K562 (cell line): ENCODE measurements around the gene NECAB2. TPM values are rescaled to one million over a fixed set of nuclear protein-coding genes. Genes with fewer than 3 reads are reported as not detected.

Experiments
- ATAC-seq: fragments of 200-7000 bp; cut with Tn5 transposase; 3 replicates; pipeline ENCODE4 v1.9.1; 2020; ENCODE audit warnings: moderate library complexity
- BruUV-seq: library from RNA; stranded (reverse); fragments of 400-500 nt; replicated peaks from 2 replicates; lab custom pipeline; 2021; lab: Mats Ljungman, UMichigan
- CTCF ChIA-PET: fragments of 300-600 bp; formaldehyde crosslinking; extraction: SDS; loops from one replicate; lab custom pipeline; 2021; ENCODE audit warnings: low intra/inter-chr PET ratio; lab: Yijun Ruan, JAX
- POLR2A ChIA-PET: fragments of 300-600, 350-650 bp; sonication (Branson Sonifier 250); formaldehyde crosslinking; extraction: SDS; loops from one replicate; lab custom pipeline; 2021; ENCODE audit warnings: antibody characterized with exemption, inconsistent platforms; lab: Yijun Ruan, JAX
- DNase-seq, 4 experiments: peaks; one replicate each; pipeline versions ENCODE4 v3.0.0 to v3.0.0-alpha.2; 2011 to 2018; ENCODE audit warnings: low spot score in 3 of 4, mixed read lengths in 3 of 4; ENCODE audit errors: extremely low read depth in 1 of 4
- FAIRE-seq: peaks from 2 replicates; lab custom pipeline; 2011; peaks lifted over from hg19 to GRCh38; lab: Jason Lieb, UNC
- H2AFZ ChIP-seq: 2 replicates; pipeline ENCODE4 v1.6.0; 2011; ENCODE audit warnings: low read depth, low read length, control low read depth, inconsistent platforms
- H3K27ac ChIP-seq: fragments of 200-600 bp; 3 replicates; pipeline ENCODE4 v1.8.0; 2011; ENCODE audit warnings: low read depth, mild to moderate bottlenecking, control low read depth, inconsistent platforms, low read length, moderate library complexity, mixed read lengths; ENCODE audit errors: extremely low read depth
- H3K27me3 ChIP-seq, 2 experiments: fragments of 300-600 bp in 1 of 2; 2 replicates in 1 of 2; 3 replicates in 1 of 2; pipeline versions ENCODE4 v1.6.0 to v1.8.0; 2011; ENCODE audit warnings: inconsistent platforms in 2 of 2, low read length in 2 of 2, mild to moderate bottlenecking in 1 of 2, mixed read lengths in 1 of 2, moderate library complexity in 1 of 2; ENCODE audit not compliant: control insufficient read depth in 2 of 2, insufficient read depth in 2 of 2
- H3K36me3 ChIP-seq: fragments of 300-600 bp; 3 replicates; pipeline ENCODE4 v1.8.0; 2011; ENCODE audit warnings: mild to moderate bottlenecking, low read length, inconsistent platforms; ENCODE audit not compliant: control insufficient read depth, insufficient read depth
- H3K4me1 ChIP-seq, 2 experiments: fragments of 200-600 bp in 1 of 2; replicated peaks in 1 of 2; 2 replicates in 1 of 2; 3 replicates in 1 of 2; pipeline versions ENCODE4 v1.5.1 to v1.8.0; 2011; ENCODE audit warnings: inconsistent platforms in 2 of 2, low read length in 2 of 2, mild to moderate bottlenecking in 1 of 2, mixed read lengths in 1 of 2, moderate library complexity in 1 of 2; ENCODE audit not compliant: control insufficient read depth in 2 of 2, insufficient read depth in 2 of 2
- H3K4me2 ChIP-seq: 2 replicates; pipeline ENCODE4 v1.6.1; 2011; ENCODE audit warnings: low read length, control low read depth, inconsistent platforms, mixed read lengths; ENCODE audit not compliant: insufficient read depth
- H3K4me3 ChIP-seq: fragments of 200-600 bp; sonication (generic), shearing (Covaris generic); 2 replicates; pipeline ENCODE4 v1.5.1; 2016; ENCODE audit warnings: control low read depth, inconsistent platforms
- H3K79me2 ChIP-seq: fragments of 200-600 bp; 3 replicates; pipeline ENCODE4 v1.8.0; 2011; ENCODE audit warnings: low read length, inconsistent platforms; ENCODE audit not compliant: control insufficient read depth, insufficient read depth
- H3K9ac ChIP-seq, 2 experiments: 2 replicates each; pipeline versions ENCODE4 v1.6.0 to v1.6.1; 2011; ENCODE audit warnings: low read depth in 2 of 2, low read length in 2 of 2, control low read depth in 1 of 2, inconsistent platforms in 1 of 2, mild to moderate bottlenecking in 1 of 2, mixed read lengths in 1 of 2; ENCODE audit not compliant: insufficient read depth in 1 of 2
- H3K9me1 ChIP-seq: one replicate; pipeline ENCODE4 v1.6.0; 2011; ENCODE audit warnings: inconsistent platforms, mild to moderate bottlenecking, low read length, moderate library complexity; ENCODE audit not compliant: control insufficient read depth, insufficient read depth
- H3K9me3 ChIP-seq: replicated peaks from 2 replicates; pipeline ENCODE4 v1.5.1; 2011; ENCODE audit warnings: low read depth, low read length, inconsistent platforms; ENCODE audit not compliant: control insufficient read depth, insufficient read depth
- H4K20me1 ChIP-seq: replicated peaks from 2 replicates; pipeline ENCODE4 v1.6.1; 2011; ENCODE audit warnings: low read length, inconsistent platforms, mixed read lengths; ENCODE audit not compliant: control insufficient read depth, insufficient read depth
- C11orf30 ChIP-seq: fragments of 450-650 bp; IDR thresholded peaks from 2 replicates; pipeline ENCODE4 v1.6.1; 2016; ENCODE audit warnings: low read depth, mild to moderate bottlenecking
- EZH2 ChIP-seq: IDR thresholded peaks from 2 replicates; pipeline ENCODE4 v1.6.1; 2012; ENCODE audit warnings: low read depth, mild to moderate bottlenecking, inconsistent platforms, low read length, borderline replicate concordance
- HDGF ChIP-seq: fragments of 450-650 bp; IDR thresholded peaks from 2 replicates; pipeline ENCODE4 v1.6.1; 2016
- ILF3 ChIP-seq: fragments of 450-650 bp; IDR thresholded peaks from 2 replicates; pipeline ENCODE4 v1.6.1; 2018; ENCODE audit warnings: antibody characterized with exemption, mild to moderate bottlenecking, moderate library complexity, borderline replicate concordance
- NFE2L1 ChIP-seq: fragments of 450-650 bp; IDR thresholded peaks from 2 replicates; pipeline ENCODE4 v1.6.1; 2016; ENCODE audit warnings: missing genetic modification characterization, low read depth, mild to moderate bottlenecking, missing compliant biosample characterization, moderate library complexity, borderline replicate concordance
- NFIC ChIP-seq: fragments of 450-650 bp; IDR thresholded peaks from 2 replicates; pipeline ENCODE4 v1.6.1; 2017; ENCODE audit warnings: mild to moderate bottlenecking, inconsistent platforms
- PTRF ChIP-seq: fragments of 450-650 bp; IDR thresholded peaks from 2 replicates; pipeline ENCODE4 v1.6.1; 2016; ENCODE audit warnings: mild to moderate bottlenecking, missing genetic modification characterization, missing compliant biosample characterization
- RBM25 ChIP-seq: fragments of 200-400 bp; formaldehyde crosslinking; IDR thresholded peaks from 2 replicates; pipeline ENCODE4 v1.6.1; 2018; ENCODE audit warnings: low read length, low read depth, moderate library complexity; ENCODE audit not compliant: severe bottlenecking
- SIRT6 ChIP-seq: IDR thresholded peaks from one replicate; pipeline ENCODE4 v1.6.1; 2012; ENCODE audit warnings: low read depth, mild to moderate bottlenecking, control low read depth, inconsistent platforms, low read length, moderate library complexity
- SMAD4 ChIP-seq: fragments of 250-450 bp; sonication (Bioruptor Pico); conservative IDR thresholded peaks from 2 replicates; pipeline ENCODE4 v1.8.0; 2021; ENCODE audit warnings: inconsistent platforms, mild to moderate bottlenecking, moderate library complexity
- SMARCE1 ChIP-seq: fragments of 450-650 bp; IDR thresholded peaks from 2 replicates; pipeline ENCODE4 v1.7.1; 2016; ENCODE audit warnings: mild to moderate bottlenecking
- ZNF121 ChIP-seq: sonication (generic); formaldehyde crosslinking; conservative IDR thresholded peaks from 2 replicates; pipeline ENCODE4 v1.8.0; 2022; ENCODE audit warnings: missing genetic modification reagents
- ZNF239 ChIP-seq: fragments of 250-450 bp; sonication (Bioruptor Pico); IDR thresholded peaks from 2 replicates; pipeline ENCODE4 v1.4.0; 2020; ENCODE audit warnings: mild to moderate bottlenecking
- ZNF316 ChIP-seq: fragments of 450-650 bp; IDR thresholded peaks from 2 replicates; pipeline ENCODE4 v1.6.1; 2016
- ZNF347 ChIP-seq: fragments of 450-650 bp; formaldehyde crosslinking; IDR thresholded peaks from 2 replicates; pipeline ENCODE4 v1.4.0; 2020; ENCODE audit warnings: low read depth, mild to moderate bottlenecking, moderate library complexity
- ZNF408 ChIP-seq: fragments of 250-450 bp; sonication (Bioruptor Pico); IDR thresholded peaks from 2 replicates; pipeline ENCODE4 v1.4.0; 2020; ENCODE audit warnings: low read depth, mild to moderate bottlenecking, moderate library complexity
- WGBS: fragments of 100-300 bp; shearing (Covaris generic); methylation state at CpG from one replicate; pipeline ENCODE4 v1.1.6; 2016; ENCODE audit warnings: low coverage, mixed read lengths; ENCODE audit not compliant: insufficient coverage; ENCODE audit errors: missing lambda C conversion rate; 5-methylcytosine and 5-hydroxymethylcytosine counted together
- in situ Hi-C: fragments of 300-500 bp; cut with MboI; formaldehyde crosslinking; loops from 4 replicates; pipeline ENCODE4 v1.15.0; 2018; ENCODE audit warnings: inconsistent platforms, mixed read lengths
- intact Hi-C: fragments of 100-400 bp; cut with micrococcal nuclease; formaldehyde crosslinking; loops from 2 replicates; pipeline ENCODE4 v1.14.2; 2022
- polyA plus RNA-seq, 8 experiments: library from polyadenylated mRNA; depleted of rRNA in 4 of 8; stranded (reverse) in 5 of 8; unstranded in 3 of 8; fragments of >200 nt; fragmentation: Nextera tagmentation in 2 of 8; fragmentation: Illumina TruSeq in 1 of 8; extraction: Ambion mirVana in 2 of 8; extraction: Trizol in 1 of 8; gene quantifications; 2 replicates each; pipeline versions ENCODE4 v1.2.1 to v1.2.3, GENCODE V29; 2011 to 2014; ENCODE audit warnings: inconsistent platforms in 1 of 8, missing spikeins in 1 of 8
- total RNA-seq, 7 experiments: library from RNA; depleted of rRNA in 6 of 7; stranded (reverse); fragments of >200 nt in 6 of 7; fragmentation: Illumina TruSeq in 2 of 7; extraction: Trizol in 2 of 7; gene quantifications; 2 replicates each; pipeline versions ENCODE4 v1.2.1 to v1.2.3, GENCODE V29; 2011 to 2021; ENCODE audit warnings: low replicate concordance in 1 of 7
- TF ChIP-seq, protein P1 (sequence below): fragments of 250-450 bp; sonication (Bioruptor Pico); IDR thresholded peaks from 2 replicates; pipeline ENCODE4 v1.8.0; 2022; ENCODE audit warnings: inconsistent platforms, mild to moderate bottlenecking, moderate library complexity, borderline replicate concordance
- TF ChIP-seq, protein P2 (sequence below): fragments of 250-450 bp; sonication (Bioruptor Pico); IDR thresholded peaks from 2 replicates; pipeline ENCODE4 v1.5.0; 2020; ENCODE audit warnings: mild to moderate bottlenecking
- TF ChIP-seq, protein P3 (sequence below): sonication (generic); IDR thresholded peaks from 2 replicates; pipeline ENCODE4 v1.6.1; 2016

The NECAB2 gene
- total and polyA plus RNA-seq, 9 of the 15 experiments (the other 6 are each of a cell fraction or from before 2014, with no cell fraction given): 0.03 to 0.28 TPM; not detected in 7

DNA sequence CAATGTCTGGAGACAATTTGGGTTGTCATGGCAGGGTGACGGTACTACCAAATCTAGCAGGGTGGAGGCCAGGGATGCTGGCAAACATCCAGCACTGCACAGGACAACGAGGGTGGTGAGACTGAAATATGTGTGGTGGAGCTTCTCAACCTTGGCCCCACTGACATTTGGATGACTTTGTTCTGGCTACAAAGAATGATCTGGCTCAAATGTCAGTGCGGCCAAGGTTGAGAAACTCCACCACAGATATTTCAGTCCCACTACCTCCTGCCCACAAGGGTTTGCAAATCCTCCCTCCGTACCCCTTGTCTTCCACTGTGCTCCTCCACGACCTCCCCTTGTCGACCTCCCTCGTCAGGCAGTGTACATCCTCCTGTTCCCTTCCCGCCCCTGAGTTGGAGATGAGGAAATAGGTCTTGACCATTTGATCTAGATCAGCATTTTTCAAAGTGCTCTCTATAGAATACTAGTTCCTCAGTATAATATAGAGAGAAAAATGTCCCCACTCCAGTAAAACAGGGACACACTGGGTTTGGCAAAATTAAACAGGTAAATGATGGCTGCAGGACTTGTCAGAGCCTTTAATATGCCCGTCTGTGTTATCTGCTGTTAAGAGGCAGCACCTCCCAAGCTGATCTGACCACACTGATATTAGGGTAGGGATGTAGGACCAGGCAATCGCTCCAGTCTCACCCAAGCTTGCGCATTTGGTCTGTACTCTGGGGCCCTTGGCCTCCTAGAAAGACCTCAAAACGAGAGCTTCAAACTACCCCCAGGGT, 8.2 kb upstream of the NECAB2 start:
- no peak overlapping the region for H3K9ac ChIP-seq
- WGBS: 59% methylated on average over 11 of the region's 12 CpGs
- DNase-seq: no peak
- TF ChIP-seq NFIC: peak; percentile 37; the same call in 1 of the 2 replicates
- TF ChIP-seq EZH2: no peak
- TF ChIP-seq RBM25: peak; percentile 79
- TF ChIP-seq SMARCE1: no peak
- TF ChIP-seq C11orf30: peak; percentile 18; the same call in 1 of the 2 replicates
- no peak for TF ChIP-seq ZNF347 (CRISPR knock-in tag)
- TF ChIP-seq ZNF408 (CRISPR knock-in tag): no peak
- no peak for TF ChIP-seq ILF3
- TF ChIP-seq SMAD4 (CRISPR knock-in tag): no peak
- no peak for TF ChIP-seq NFE2L1 (tag)
- TF ChIP-seq SIRT6: no peak
- TF ChIP-seq ZNF121 (CRISPR knock-in tag): no peak
- TF ChIP-seq, protein P1, sequence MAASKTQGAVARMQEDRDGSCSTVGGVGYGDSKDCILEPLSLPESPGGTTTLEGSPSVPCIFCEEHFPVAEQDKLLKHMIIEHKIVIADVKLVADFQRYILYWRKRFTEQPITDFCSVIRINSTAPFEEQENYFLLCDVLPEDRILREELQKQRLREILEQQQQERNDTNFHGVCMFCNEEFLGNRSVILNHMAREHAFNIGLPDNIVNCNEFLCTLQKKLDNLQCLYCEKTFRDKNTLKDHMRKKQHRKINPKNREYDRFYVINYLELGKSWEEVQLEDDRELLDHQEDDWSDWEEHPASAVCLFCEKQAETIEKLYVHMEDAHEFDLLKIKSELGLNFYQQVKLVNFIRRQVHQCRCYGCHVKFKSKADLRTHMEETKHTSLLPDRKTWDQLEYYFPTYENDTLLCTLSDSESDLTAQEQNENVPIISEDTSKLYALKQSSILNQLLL (CRISPR knock-in tag): no peak
- peak; percentile 99 for TF ChIP-seq ZNF239 (CRISPR knock-in tag)
- TF ChIP-seq, protein P2, sequence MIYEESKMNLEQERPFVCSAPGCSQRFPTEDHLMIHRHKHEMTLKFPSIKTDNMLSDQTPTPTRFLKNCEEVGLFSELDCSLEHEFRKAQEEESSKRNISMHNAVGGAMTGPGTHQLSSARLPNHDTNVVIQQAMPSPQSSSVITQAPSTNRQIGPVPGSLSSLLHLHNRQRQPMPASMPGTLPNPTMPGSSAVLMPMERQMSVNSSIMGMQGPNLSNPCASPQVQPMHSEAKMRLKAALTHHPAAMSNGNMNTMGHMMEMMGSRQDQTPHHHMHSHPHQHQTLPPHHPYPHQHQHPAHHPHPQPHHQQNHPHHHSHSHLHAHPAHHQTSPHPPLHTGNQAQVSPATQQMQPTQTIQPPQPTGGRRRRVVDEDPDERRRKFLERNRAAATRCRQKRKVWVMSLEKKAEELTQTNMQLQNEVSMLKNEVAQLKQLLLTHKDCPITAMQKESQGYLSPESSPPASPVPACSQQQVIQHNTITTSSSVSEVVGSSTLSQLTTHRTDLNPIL (CRISPR knock-in tag): no peak
- TF ChIP-seq, protein P3, sequence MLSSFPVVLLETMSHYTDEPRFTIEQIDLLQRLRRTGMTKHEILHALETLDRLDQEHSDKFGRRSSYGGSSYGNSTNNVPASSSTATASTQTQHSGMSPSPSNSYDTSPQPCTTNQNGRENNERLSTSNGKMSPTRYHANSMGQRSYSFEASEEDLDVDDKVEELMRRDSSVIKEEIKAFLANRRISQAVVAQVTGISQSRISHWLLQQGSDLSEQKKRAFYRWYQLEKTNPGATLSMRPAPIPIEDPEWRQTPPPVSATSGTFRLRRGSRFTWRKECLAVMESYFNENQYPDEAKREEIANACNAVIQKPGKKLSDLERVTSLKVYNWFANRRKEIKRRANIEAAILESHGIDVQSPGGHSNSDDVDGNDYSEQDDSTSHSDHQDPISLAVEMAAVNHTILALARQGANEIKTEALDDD: no peak
- peak; percentile 59 for TF ChIP-seq ZNF316
- TF ChIP-seq PTRF: no peak
- TF ChIP-seq HDGF: no peak
- intact Hi-C loops (loop anchor here (5.0 kb wide), 1 partner anchor 217 kb away; no protein-coding TSS in a partner anchor), in situ Hi-C loops (loop anchor here (5.0 to 10.0 kb wide), 3 partner anchors 102 to 527 kb away; partner anchors contain the start of gene TAF1C)
- H3K9me1 ChIP-seq: no peaks in the 10 kb centered on the region
- H3K36me3 ChIP-seq: peaks cover 5% of the 10 kb centered on the region; the same call in 1 of the 3 replicates
- no peak overlapping the region for H2AFZ ChIP-seq
- no peak overlapping the region for H3K4me3 ChIP-seq
- CTCF ChIA-PET: no interaction called here
- ATAC-seq: no peak
- peaks cover 11% of the 10 kb centered on the region for H4K20me1 ChIP-seq
- POLR2A ChIA-PET: no interaction called here
- H3K27ac ChIP-seq: no peak overlapping the region
- H3K9me3 ChIP-seq: no peaks in the 10 kb centered on the region
- no TSS peak for BruUV-seq
- H3K4me2 ChIP-seq: no peak overlapping the region
- no peaks in the 10 kb centered on the region for H3K27me3 ChIP-seq
- H3K79me2 ChIP-seq: no peaks in the 10 kb centered on the region
- peaks cover 0 to 31% of the 10 kb centered on the region in 2 experiments; a peak in 2 of 5 replicates for H3K4me1 ChIP-seq
- peak; percentile 6 for FAIRE-seq
